OCI-M2 (cell line): ENCODE measurements around the gene AGTRAP.

Experiments used
- DNase-seq: peaks from one replicate; lab custom pipeline; 2025; ENCODE audit not compliant: unreplicated experiment; lab: John Stamatoyannopoulos, UW

Gene AGTRAP

DNA sequence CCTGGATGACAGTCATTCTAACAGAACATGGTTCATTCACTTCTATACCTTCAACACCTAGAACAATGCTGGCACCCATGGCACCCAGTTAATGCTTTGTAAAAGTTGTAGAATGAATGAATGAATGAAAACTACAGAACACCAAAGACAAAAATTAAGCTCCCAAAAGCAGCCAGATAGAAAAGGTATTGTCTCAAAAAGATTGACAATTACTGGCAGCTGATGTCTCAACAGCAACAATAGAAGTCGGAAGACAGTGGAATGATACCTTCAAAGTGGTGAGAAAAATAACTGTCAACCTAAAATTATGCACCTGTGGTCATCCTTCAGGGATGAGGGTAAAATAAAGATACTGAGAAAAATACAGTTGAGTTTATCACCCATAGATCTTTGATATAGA is 21.1 kb downstream of the AGTRAP start:
- DNase-seq, result no peak

DNA sequence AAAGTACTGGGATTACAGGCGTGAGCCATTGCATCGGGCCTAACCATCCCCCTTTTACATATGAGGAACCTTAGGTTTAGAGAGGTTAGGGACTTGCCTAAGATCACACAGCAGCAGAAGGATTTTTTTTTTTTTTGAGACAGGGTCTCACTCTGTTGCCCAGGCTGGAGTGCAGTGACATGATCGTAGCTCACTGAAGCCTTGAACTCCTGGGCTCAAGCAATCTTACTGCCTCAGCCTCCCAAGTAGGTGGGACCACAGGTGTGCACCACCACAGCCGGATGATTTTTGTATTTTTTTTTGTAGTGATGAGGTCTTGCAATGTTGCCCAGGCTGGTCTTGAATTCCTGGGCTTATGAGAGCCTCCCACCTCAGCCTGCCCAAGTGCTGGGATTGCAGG is 23.9 kb downstream of the AGTRAP start:
- DNase-seq, result no peak

DNA sequence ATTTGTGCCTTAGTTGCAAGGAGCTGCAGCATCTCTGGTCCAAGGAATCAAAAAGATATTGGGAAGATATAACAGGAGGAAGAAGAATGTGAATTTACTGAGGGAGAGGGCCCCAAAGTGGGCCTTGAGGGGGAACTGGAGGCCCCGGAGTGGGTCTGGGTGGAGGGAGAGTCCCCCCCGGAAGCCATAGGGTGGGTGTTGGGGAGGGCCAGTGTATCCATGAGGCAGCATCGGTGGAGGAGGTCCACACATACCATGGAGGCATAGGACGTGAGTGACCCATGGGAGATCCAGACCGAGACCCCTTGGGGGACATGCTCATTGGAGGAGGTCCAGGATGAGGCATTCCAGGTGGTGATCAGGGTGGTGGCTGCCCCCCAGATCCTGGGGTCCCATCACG is 25.3 kb downstream of the AGTRAP start:
- no peak for DNase-seq

DNA sequence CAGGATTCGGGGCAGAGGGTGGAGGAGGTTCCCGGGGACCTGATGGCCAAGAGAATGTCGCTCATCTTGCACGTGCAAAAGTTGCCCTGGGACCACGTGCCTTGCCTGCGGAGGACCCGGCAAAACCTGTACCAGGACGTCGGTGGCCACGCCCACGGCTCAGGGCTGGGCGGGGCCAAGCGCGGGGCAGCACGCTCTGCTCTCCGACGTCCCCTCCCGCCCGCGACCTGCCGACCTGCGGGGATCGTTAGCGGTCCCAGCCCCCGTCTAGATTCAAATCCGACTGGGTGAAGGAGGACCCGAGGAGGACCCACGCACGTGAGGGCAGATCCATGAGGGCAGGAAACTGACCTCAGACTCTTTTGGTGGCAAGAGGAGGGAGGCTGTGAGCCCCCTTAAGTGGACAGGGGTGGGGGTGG is 26.1 kb downstream of the AGTRAP start, which contains the start of gene C1orf167:
TSS of gene C1orf167 (plus strand) at position 206 of the 419 bp plus-strand sequence. CDS start 2,208 bp downstream, outside the sequence.
- DNase-seq, result no peak

- DNase-seq, result no peak
Observed at GRCh38 chr1:11764115-11764514, 28.2 kb downstream of the AGTRAP start.

- no peak for DNase-seq
Observed at GRCh38 chr1:11764519-11764918, 28.6 kb downstream of the AGTRAP start.

DNA sequence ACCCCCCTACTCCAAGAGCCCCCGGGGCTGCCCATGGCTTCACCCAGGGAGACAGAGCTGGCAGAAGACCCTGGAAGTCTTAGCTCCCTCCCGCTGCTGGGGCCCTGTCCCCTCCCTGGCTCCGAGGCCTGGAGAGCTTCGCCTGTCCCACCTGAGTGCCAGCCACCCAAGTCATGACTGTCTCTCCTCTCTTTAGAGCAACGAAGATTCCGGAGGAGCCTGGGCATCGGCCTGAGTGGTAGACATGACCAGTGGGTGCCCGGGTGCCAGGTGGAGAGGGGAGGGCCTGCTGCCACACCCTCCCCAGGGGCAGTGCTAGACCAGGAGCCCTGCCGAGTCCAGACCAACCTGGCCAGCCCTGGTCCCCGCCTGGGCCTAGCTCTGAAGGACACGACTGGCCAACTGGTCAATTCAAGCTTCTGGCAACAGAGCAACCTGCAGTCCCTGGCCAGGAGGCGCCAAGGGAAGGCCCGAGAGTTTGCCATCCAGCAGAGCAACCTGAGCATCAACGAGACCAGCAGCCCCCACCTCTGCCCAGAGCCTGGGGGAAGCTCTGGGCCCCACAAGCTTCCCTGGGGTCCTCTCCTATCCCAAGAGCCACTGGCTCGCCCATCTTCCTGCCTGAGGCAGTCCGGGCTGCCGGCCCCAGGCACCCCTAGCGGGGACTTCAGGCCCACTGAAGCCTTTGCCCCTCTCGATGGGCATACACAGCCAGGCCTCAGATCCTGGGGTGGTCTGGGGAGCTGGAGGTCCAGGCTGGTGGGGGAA is 29.9 kb downstream of the AGTRAP start:
- DNase-seq, result no peak

GRCh38 chr1:11766429-11766776 is 30.5 kb downstream of the AGTRAP start:
- no peak for DNase-seq

DNA sequence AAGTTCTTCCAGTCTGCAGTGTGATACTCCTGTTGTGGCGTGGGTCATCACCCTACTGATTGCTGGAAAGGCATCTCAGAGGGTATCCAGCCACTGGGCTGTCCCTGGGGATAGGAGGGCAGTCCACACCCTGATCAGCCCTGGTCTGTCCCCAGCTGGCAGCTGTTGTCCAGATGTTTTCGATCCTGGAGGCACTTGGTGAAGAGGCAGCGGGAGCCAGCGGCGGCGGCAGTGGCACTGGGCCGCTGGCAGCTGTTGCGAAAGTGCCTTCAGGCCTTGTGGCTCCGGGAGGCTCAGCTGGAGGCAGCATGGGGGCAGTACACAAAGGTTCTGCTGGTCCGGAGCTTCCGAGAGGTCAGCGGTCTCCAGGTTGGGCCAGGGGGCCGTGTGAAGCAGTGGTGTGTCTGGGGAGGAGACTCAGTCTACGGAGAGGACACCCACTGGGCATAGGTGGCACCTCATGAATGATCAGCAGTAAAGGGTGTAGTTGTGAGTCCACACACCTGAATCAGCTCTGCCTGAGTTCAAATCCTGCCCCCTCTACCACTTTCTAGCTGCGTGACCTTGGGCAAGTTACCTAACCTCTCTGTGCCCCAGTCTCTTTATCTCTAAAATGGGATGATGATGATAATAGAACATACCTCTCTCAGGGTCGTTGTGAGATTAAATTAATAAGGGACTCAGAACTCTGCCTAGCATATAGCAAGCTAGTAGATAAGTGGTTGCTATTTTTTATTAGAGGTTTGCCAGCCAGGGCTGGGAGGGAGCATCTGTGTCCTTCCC is 32.2 kb downstream of the AGTRAP start:
- no peak for DNase-seq

DNA sequence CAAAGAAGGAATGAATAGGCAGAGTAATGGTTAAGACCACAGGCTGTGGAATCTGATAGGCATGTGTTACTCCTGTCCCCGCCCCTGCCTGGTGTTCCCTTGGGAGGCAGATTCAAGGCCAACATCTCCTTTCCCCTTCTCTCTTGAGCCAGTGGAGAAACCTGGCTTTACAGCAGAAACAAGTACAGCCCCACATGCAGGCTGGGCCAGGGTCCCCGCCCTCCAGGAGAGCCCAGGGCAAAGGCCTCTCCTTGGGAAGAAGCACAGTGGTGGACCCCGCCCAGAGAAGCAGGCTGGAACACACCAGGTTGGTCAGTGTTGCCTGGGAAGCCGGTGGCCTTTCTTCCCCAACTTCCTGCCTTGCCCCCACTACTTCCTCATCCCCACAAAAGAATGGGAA is 32.9 kb downstream of the AGTRAP start:
- no peak for DNase-seq

DNA sequence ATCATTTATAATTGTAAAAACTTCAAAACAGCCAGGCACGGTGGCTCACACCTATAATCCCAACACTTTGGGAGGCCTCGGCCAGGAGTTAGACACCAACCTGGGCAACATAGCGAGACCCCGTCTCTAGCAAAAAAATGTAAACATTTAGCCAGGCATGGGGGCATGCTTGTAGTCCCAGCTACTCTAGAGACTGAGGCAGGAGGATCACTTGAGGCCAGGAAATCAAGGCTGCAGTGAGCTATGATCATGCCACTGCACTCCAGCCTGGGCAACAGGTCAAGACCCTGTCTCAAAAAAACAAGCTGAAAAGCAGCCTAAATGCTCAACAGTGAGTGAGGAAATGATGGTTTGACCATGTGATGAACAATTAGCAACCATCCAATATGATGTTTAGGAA is 33.3 kb downstream of the AGTRAP start:
- no peak for DNase-seq

GRCh38 chr1:11770011-11770410 is 34.1 kb downstream of the AGTRAP start:
- DNase-seq, result no peak

DNA sequence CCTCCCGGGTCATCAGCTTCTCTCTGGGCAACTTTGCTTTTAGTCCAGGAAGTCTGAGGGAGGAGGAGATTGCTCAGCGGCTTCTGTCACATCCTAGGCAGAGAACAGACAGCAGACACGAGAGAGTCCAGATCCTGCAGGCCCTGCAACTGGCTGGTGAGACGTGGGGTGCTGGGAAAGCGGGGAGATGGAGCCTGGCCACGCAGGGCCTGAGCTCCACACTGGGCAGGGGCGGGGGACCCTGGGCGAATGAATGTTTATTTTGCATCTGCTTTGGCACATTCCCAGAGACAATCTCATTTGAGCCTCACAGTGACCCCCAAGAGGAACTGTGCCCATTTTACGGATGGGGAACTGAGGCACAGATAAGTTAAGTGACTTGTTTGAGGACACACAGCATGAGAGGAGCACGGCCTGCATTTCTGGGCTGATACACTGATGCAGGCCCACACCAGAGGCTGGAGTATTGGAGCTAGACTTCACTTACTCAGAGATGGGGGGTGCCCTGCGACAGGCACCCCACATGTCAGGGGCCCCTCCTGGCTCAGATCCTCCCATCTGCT is 35.6 kb downstream of the AGTRAP start:
- no peak for DNase-seq

DNA sequence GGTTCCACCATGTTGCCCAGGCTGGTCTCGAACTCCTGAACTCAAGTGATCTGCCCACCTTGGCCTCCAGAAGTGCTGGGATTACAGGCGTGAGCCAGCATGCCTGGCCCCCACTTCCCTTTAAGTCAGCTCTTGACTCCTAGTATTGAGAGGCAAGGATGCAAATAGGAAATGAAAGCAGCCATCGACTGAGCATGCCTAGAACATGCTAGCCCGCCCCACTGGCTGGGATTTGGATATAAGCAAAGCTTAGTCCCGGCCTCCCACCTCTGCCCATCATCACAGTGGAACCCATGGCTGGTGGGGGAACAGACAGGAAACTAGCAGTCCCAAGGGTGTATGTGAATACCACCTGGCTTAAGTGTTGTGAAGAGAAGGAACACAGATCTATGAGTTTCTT is 36.5 kb downstream of the AGTRAP start:
- DNase-seq, result no peak

GRCh38 chr1:11774753-11775152 is 38.8 kb downstream of the AGTRAP start:
- no peak for DNase-seq

- no peak for DNase-seq
Observed at GRCh38 chr1:11777658-11778322, 41.9 kb downstream of the AGTRAP start.

DNA sequence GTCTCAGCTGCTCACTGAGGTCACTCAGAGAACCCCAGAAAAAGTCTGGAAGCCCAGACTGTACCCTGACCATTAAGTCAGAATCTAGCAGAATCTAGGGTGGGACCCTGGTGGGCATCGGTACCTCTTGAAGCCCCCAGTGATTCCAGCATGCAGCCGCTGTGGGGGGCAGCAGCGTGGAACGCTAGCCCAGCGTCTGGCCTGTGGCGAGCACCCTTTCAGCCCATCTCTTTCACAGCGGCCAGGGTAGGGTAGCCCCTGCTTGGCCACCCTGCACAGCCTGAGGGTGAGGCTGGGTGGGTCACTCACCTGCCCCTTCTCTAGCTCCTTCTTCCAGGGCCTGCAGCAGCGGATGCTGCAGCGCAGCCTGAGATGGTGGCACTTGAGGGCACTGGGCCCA is 42.4 kb downstream of the AGTRAP start:
- no peak for DNase-seq

- no peak for DNase-seq
Observed at GRCh38 chr1:11778844-11779623, 43.1 kb downstream of the AGTRAP start.

GRCh38 chr1:11779715-11780379 is 43.9 kb downstream of the AGTRAP start:
- DNase-seq, result no peak
